Measurements from ENCODE around the gene CRYZ.

- TF ChIP-seq CTCF (conservative IDR thresholded peaks at IDR 0.05 in 1 of 2, IDR thresholded peaks at IDR 0.05 in 1 of 2; ENCODE audit: low read depth in 1 of 2, low read length in 2 of 2) (no peak), EZH2 (IDR thresholded peaks at IDR 0.05; ENCODE audit: low read length, missing control alignments) (no peak)
These were observed 17.7 kb downstream of the CRYZ start for GRCh38 chr1:74715236-74715502.

Measured in fibroblast of lung (primary cell).